ENCODE measurements around the gene DIPK2B. TPM values are rescaled to one million over a fixed set of nuclear protein-coding genes. Genes with fewer than 3 reads are reported as not detected.

The DIPK2B gene
- total RNA-seq, 1 donor from 2014 or later: not detected

DNA sequence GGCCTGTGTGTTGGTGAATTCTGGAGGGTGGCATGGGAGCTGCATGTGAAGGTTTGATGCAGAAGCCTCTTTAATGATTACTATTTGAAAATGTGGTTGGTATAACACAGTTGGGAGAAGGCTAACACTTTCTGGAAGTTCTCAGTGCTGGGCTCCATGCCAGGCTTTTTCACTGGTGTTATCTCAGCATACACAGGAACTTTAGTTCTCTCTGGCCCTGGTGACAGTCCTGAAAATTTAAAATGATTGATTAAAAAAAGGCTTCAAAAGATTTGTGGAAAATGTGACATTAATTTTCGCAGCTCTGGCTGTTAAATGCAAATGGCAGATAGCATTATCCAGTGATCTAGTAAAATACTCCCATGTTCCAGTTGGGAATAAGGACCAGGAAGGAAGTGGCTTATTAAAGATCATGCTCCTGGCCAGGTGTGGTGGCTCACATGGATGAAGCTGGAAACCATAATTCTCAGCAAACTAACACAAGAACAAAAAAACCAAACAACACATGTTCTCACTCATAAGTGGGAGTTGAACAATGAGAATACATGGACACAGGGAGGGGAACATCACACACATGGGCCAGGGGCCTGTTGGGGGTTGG is 36.6 kb downstream of the DIPK2B start:
- no peak for DNase-seq (ENCODE audit: extremely low spot score, unreplicated experiment)
- H3K27me3 Mint-ChIP-seq: no peaks in the 10 kb centered on the region
- TF ChIP-seq, protein P1, sequence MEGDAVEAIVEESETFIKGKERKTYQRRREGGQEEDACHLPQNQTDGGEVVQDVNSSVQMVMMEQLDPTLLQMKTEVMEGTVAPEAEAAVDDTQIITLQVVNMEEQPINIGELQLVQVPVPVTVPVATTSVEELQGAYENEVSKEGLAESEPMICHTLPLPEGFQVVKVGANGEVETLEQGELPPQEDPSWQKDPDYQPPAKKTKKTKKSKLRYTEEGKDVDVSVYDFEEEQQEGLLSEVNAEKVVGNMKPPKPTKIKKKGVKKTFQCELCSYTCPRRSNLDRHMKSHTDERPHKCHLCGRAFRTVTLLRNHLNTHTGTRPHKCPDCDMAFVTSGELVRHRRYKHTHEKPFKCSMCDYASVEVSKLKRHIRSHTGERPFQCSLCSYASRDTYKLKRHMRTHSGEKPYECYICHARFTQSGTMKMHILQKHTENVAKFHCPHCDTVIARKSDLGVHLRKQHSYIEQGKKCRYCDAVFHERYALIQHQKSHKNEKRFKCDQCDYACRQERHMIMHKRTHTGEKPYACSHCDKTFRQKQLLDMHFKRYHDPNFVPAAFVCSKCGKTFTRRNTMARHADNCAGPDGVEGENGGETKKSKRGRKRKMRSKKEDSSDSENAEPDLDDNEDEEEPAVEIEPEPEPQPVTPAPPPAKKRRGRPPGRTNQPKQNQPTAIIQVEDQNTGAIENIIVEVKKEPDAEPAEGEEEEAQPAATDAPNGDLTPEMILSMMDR (conservative IDR thresholded peaks at IDR 0.05): no peak
- no peaks in the 10 kb centered on the region for H3K4me1 Mint-ChIP-seq (ENCODE audit: unreplicated experiment)
- H3K4me3 Mint-ChIP-seq: no peak overlapping the region
- H3K9me3 Mint-ChIP-seq: no peaks in the 10 kb centered on the region
- no peak overlapping the region for H3K27ac Mint-ChIP-seq
- no peaks in the 10 kb centered on the region for H3K36me3 Mint-ChIP-seq

DNA sequence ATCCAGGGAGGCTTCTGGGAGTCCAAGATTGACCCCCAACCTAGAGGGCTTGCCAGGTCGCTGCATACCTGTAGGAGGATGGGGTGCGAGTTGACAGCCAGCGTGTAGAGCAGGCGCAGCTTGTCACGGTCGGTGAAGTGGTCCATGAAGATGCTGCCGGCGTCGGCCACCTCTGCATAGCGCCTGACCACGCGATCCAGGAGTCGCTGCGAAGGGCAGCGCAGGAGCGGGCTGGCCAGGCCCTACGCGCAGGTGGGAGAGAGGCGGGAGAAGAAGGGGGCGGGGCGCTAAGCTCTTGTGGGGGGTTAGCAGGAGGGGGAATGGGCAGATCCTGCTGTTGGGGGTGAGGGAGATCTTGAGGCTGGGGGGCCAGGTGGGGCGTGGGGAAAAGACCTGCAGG is 43.0 kb downstream of the DIPK2B start:
- TF ChIP-seq, protein P1 (conservative IDR thresholded peaks at IDR 0.05): no peak
- H3K36me3 Mint-ChIP-seq: no peaks in the 10 kb centered on the region
- DNase-seq (ENCODE audit: extremely low spot score, unreplicated experiment): no peak
- H3K9me3 Mint-ChIP-seq: no peaks in the 10 kb centered on the region
- H3K4me1 Mint-ChIP-seq (ENCODE audit: unreplicated experiment): no peaks in the 10 kb centered on the region
- H3K27me3 Mint-ChIP-seq: no peaks in the 10 kb centered on the region
- no peak overlapping the region for H3K27ac Mint-ChIP-seq
- H3K4me3 Mint-ChIP-seq: no peak overlapping the region

DNA sequence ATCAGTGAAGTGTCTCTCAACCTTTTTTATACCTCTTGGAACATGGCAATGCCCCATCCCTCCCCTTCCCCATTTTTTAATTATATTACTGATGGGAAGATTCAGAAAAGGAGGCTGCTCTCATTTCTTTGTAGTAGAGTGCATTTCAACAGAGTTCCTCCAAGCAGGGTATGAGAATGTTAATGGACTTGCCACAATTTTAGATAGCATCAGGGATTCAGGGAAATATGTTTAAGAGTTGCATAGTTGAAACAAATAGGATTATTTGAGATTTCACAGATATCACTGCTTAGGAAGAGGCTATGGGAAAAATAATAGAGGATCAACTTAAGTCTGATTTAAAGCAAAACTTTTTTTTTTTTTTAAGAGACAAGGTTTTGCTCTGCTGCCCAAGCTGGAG is 46.2 kb downstream of the DIPK2B start:
- Mint-ChIP-seq H3K4me3 (no peak overlapping the region), H3K9me3 (no peaks in the 10 kb centered on the region), H3K27ac (no peak overlapping the region), H3K36me3 (no peaks in the 10 kb centered on the region), H3K4me1 (ENCODE audit: unreplicated experiment) (no peaks in the 10 kb centered on the region), H3K27me3 (no peaks in the 10 kb centered on the region)
- TF ChIP-seq, protein P1 (conservative IDR thresholded peaks at IDR 0.05): no peak
- DNase-seq (ENCODE audit: extremely low spot score, unreplicated experiment): no peak

DNA sequence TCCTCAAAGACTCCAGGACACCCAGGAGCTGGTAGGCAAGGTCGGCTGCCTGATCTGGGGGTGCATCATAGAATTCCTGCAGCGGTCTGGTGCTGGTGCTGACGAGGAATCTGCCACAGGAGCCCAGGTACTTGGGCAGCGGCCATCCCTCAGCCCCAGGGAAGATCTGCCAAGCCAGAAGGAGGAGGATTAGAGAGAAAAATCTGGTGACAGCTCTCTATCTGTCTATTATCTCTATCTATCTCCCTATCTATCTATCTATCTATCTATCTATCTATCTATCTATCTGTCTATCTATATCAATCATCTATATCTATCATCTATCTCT is 46.7 kb downstream of the DIPK2B start:
- DNase-seq (ENCODE audit: extremely low spot score, unreplicated experiment): no peak
- TF ChIP-seq, protein P1 (conservative IDR thresholded peaks at IDR 0.05): no peak
- H3K4me1 Mint-ChIP-seq (ENCODE audit: unreplicated experiment): no peaks in the 10 kb centered on the region
- H3K36me3 Mint-ChIP-seq: no peaks in the 10 kb centered on the region
- H3K27ac Mint-ChIP-seq: no peak overlapping the region
- no peak overlapping the region for H3K4me3 Mint-ChIP-seq
- H3K27me3 Mint-ChIP-seq: no peaks in the 10 kb centered on the region
- no peaks in the 10 kb centered on the region for H3K9me3 Mint-ChIP-seq
